Gastrocnemius medialis (tissue), 4 donors: ENCODE measurements around the gene PROX1. TPM values are rescaled to one million over a fixed set of nuclear protein-coding genes. Genes with fewer than 3 reads are reported as not detected.
"Not testable (repeated sequence)": the region's sequence is repeated elsewhere in the genome, so short reads cannot be mapped to it uniquely, and the experiment has no call there.

ENCODE experiments used
- ATAC-seq, 2 donors: fragments of 150-250 bp; one replicate each; pipeline ENCODE4 v1.9.1; 2016
- DNase-seq, 2 donors: peaks; one replicate each; pipeline ENCODE4 v3.0.0-alpha.2; 2019
- H3K27ac ChIP-seq, 4 donors: fragments of 200-600 bp; sonication (generic); 1 replicate in 1 of 4; 2 replicates in 3 of 4; pipeline ENCODE4 v1.5.1; 2016 to 2018; ENCODE audit warnings: mild to moderate bottlenecking in 2 of 4, moderate library complexity in 1 of 4
- H3K27me3 ChIP-seq, 3 donors: fragments of 200-600 bp; sonication (generic) in 2 of 3; 1 replicate in 1 of 3; 2 replicates in 2 of 3; pipeline versions ENCODE4 v1.5.1 to v1.6.0; 2016 to 2019; ENCODE audit warnings: mild to moderate bottlenecking in 1 of 3, moderate library complexity in 1 of 3
- H3K36me3 ChIP-seq, 2 donors: fragments of 200-600 bp; sonication (generic) in 1 of 2; one replicate each; pipeline ENCODE4 v1.5.1; 2017 to 2018
- H3K4me1 ChIP-seq, 2 donors: fragments of 200-600 bp; sonication (generic) in 1 of 2; one replicate each; pipeline ENCODE4 v1.5.1; 2016 to 2017; ENCODE audit warnings: mild to moderate bottlenecking in 2 of 2
- H3K4me3 ChIP-seq, 4 donors: fragments of 200-600 bp; sonication (generic) in 3 of 4; 1 replicate in 1 of 4; 2 replicates in 3 of 4; pipeline ENCODE4 v1.5.1; 2016 to 2019; ENCODE audit warnings: mild to moderate bottlenecking in 2 of 4
- H3K9me3 ChIP-seq, 3 donors: fragments of 200-600 bp; sonication (generic) in 2 of 3; 1 replicate in 1 of 3; 2 replicates in 2 of 3; pipeline ENCODE4 v1.5.1; 2016 to 2019
- CTCF ChIP-seq, 5 experiments: fragments of 450-650 bp in 3 of 5; fragments of 200-600 bp in 2 of 5; sonication (generic) in 2 of 5; IDR thresholded peaks in 4 of 5; conservative IDR thresholded peaks in 1 of 5; 1 replicate in 4 of 5; 2 replicates in 1 of 5; pipeline ENCODE4 v1.5.1; 2016 to 2019; ENCODE audit warnings: antibody characterized with exemption in 5 of 5, mild to moderate bottlenecking in 3 of 5, moderate library complexity in 3 of 5
- POLR2A ChIP-seq, 2 donors: fragments of 450-650 bp; IDR thresholded peaks; one replicate each; pipeline ENCODE4 v1.6.1; 2017; ENCODE audit warnings: antibody characterized with exemption in 2 of 2, mild to moderate bottlenecking in 2 of 2, moderate library complexity in 2 of 2
- in situ Hi-C, 4 donors: fragments of 200-750 bp; cut with MboI; loops; one replicate each; pipeline versions ENCODE4 v1.15.0 to v1.8.0; 2017; ENCODE audit warnings: low sequenced_read_pairs in 4 of 4
- intact Hi-C: fragments of 100-400 bp; cut with DNase I; formaldehyde crosslinking; loops from one replicate; pipeline ENCODE4 v1.15.1; 2023; ENCODE audit warnings: low total_unique reads
- total RNA-seq, 4 donors: library from RNA; depleted of rRNA; stranded (reverse); fragments of >200 nt; gene quantifications; one replicate each; pipeline versions ENCODE4 v1.1.0 to v1.2.3, GENCODE V29; 2016

Gene PROX1
- total RNA-seq, 4 donors from 2014 or later = 4.1 to 8.0 (median 5.5) TPM

GRCh38 chr1:214078950-214079349 lies 91.2 kb downstream of the PROX1 start:
- H3K36me3 ChIP-seq = no peaks in the 10 kb centered on the region
- H3K4me3 ChIP-seq = no peak overlapping the region
- in situ Hi-C loops = no loop called here
- H3K27me3 ChIP-seq = no peaks in the 10 kb centered on the region
- TF ChIP-seq POLR2A (IDR thresholded peaks at IDR 0.05) (no peak), CTCF (IDR thresholded peaks at IDR 0.05 in 4 of 5, conservative IDR thresholded peaks at IDR 0.05 in 1 of 5) (no peak)
- no peaks in the 10 kb centered on the region for H3K9me3 ChIP-seq
- H3K27ac ChIP-seq = no peak overlapping the region
- DNase-seq = no peak
- ATAC-seq = no peak
- H3K4me1 ChIP-seq = no peaks in the 10 kb centered on the region
- intact Hi-C loops = no loop called here

- no peak overlapping the region for H3K4me3 ChIP-seq
Measured at GRCh38 chr1:214085325-214085724, 97.6 kb downstream of the PROX1 start.

GRCh38 chr1:214086945-214087344 lies 99.2 kb downstream of the PROX1 start:
- no peaks in the 10 kb centered on the region for H3K27me3 ChIP-seq
- H3K36me3 ChIP-seq = no peaks in the 10 kb centered on the region
- no peak overlapping the region for H3K4me3 ChIP-seq
- H3K27ac ChIP-seq = no peak overlapping the region
- no peaks in the 10 kb centered on the region for H3K4me1 ChIP-seq
- DNase-seq = no peak
- in situ Hi-C loops (no loop called here), intact Hi-C loops (no loop called here)
- no peak for ATAC-seq
- TF ChIP-seq POLR2A (IDR thresholded peaks at IDR 0.05) (no peak), CTCF (IDR thresholded peaks at IDR 0.05 in 4 of 5, conservative IDR thresholded peaks at IDR 0.05 in 1 of 5) (no peak)
- H3K9me3 ChIP-seq = no peaks in the 10 kb centered on the region

More at GRCh38 chr1:214085325-214085724, 97.6 kb downstream of the PROX1 start:
- TF ChIP-seq POLR2A (IDR thresholded peaks at IDR 0.05) = no peak
- TF ChIP-seq CTCF (IDR thresholded peaks at IDR 0.05 in 4 of 5, conservative IDR thresholded peaks at IDR 0.05 in 1 of 5) = no peak
- Histone ChIP-seq H3K27ac (no peak overlapping the region), H3K36me3 (no peaks in the 10 kb centered on the region), H3K4me1 (no peaks in the 10 kb centered on the region), H3K27me3 (no peaks in the 10 kb centered on the region), H3K9me3 (no peaks in the 10 kb centered on the region)
- ATAC-seq = no peak
- intact Hi-C loops (no loop called here), in situ Hi-C loops (no loop called here)
- DNase-seq = no peak

GRCh38 chr1:214089003-214089402 lies 101.2 kb downstream of the PROX1 start:
- intact Hi-C loops, H3K27me3 ChIP-seq, H3K4me1 ChIP-seq, ATAC-seq, H3K4me3 ChIP-seq, H3K27ac ChIP-seq, H3K36me3 ChIP-seq, in situ Hi-C loops, H3K9me3 ChIP-seq, DNase-seq: not testable (repeated sequence)
